HCT116 (cell line): Measurements from ENCODE around the gene GSKIP. TPM values are rescaled to one million over a fixed set of nuclear protein-coding genes. Genes with fewer than 3 reads are reported as not detected.

Experiments used
- ATAC-seq: fragments of 200-7000 bp; cut with Tn5 transposase; 2 replicates; pipeline ENCODE4 v1.9.1; 2020; ENCODE audit warnings: mild to moderate bottlenecking, moderate library complexity
- BruUV-seq: library from RNA; stranded (reverse); fragments of 400-500 nt; replicated peaks from 2 replicates; lab custom pipeline; 2021; lab: Mats Ljungman, UMichigan
- CTCF ChIA-PET: fragments of 300-600 bp; sonication (Branson Sonifier 250); formaldehyde crosslinking; loops from one replicate; lab custom pipeline; 2021; ENCODE audit warnings: antibody characterized with exemption; lab: Charles Lee
- POLR2A ChIA-PET: fragments of 300-600, 350-600 bp; sonication (Branson Sonifier 250); formaldehyde crosslinking; loops from one replicate; lab custom pipeline; 2021; ENCODE audit warnings: antibody characterized with exemption; lab: Charles Lee
- RAD21 ChIA-PET, 2 experiments: fragments of 300-600 bp; sonication (Branson Sonifier 250); formaldehyde crosslinking; loops; one replicate each; lab custom pipeline; 2023; ENCODE audit warnings: low total read pairs in 2 of 2; ENCODE audit not compliant: uncharacterized antibody in 2 of 2, unreplicated experiment in 2 of 2, low non-redundant PET in 1 of 2; lab: Charles Lee
- DNase-seq: peaks from one replicate; pipeline ENCODE4 v3.0.0-alpha.2; 2010; ENCODE audit warnings: low read depth, low spot score
- H2AFZ ChIP-seq: fragments of 200-600 bp; shearing (Covaris generic), sonication (generic); 2 replicates; pipeline ENCODE4 v1.6.1; 2017; ENCODE audit warnings: low read depth, mixed run types, mixed read lengths, antibody characterized with exemption, low read length; ENCODE audit not compliant: poor library complexity, severe bottlenecking
- H3K27ac ChIP-seq: 2 replicates; pipeline ENCODE4 v1.5.1; 2012; ENCODE audit warnings: low read depth, low read length
- H3K27me3 ChIP-seq: fragments of 200-600 bp; sonication (generic); 2 replicates; pipeline ENCODE4 v1.6.1; 2016; ENCODE audit warnings: mixed run types, low read length, mixed read lengths; ENCODE audit not compliant: insufficient read depth
- H3K36me3 ChIP-seq, 2 experiments: fragments of 200-500 bp in 1 of 2; fragments of 200-600 bp in 1 of 2; sonication (Bioruptor generic) in 1 of 2; sonication (generic) in 1 of 2; 2 replicates each; pipeline versions ENCODE4 v1.5.1 to v1.6.1; 2014 to 2016; ENCODE audit warnings: low read length in 2 of 2, inconsistent platforms in 1 of 2, mixed read lengths in 1 of 2, mixed run types in 1 of 2; ENCODE audit not compliant: insufficient read depth in 2 of 2, control insufficient read depth in 1 of 2
- H3K4me1 ChIP-seq, 2 experiments: fragments of 200-600 bp in 1 of 2; sonication (generic) in 1 of 2; 2 replicates each; pipeline versions ENCODE4 v1.5.1 to v1.6.1; 2012 to 2017; ENCODE audit warnings: low read length in 2 of 2, inconsistent platforms in 1 of 2, mild to moderate bottlenecking in 1 of 2, mixed read lengths in 1 of 2, mixed run types in 1 of 2, moderate library complexity in 1 of 2; ENCODE audit not compliant: insufficient read depth in 2 of 2, control insufficient read depth in 1 of 2
- H3K4me2 ChIP-seq: fragments of 200-600 bp; sonication (generic); 2 replicates; pipeline ENCODE4 v1.6.1; 2017; ENCODE audit warnings: mixed run types, low read length, mixed read lengths
- H3K4me3 ChIP-seq, 2 experiments: fragments of 200-600 bp in 1 of 2; sonication (generic) in 1 of 2; replicated peaks in 1 of 2; 2 replicates each; pipeline ENCODE4 v1.5.1; 2011 to 2016; ENCODE audit warnings: low read length in 2 of 2, control low read depth in 1 of 2, low read depth in 1 of 2, mild to moderate bottlenecking in 1 of 2, mixed read lengths in 1 of 2, mixed run types in 1 of 2
- H3K79me2 ChIP-seq: fragments of 200-600 bp; sonication (generic); 2 replicates; pipeline ENCODE4 v1.6.1; 2017; ENCODE audit warnings: mild to moderate bottlenecking, mixed run types, low read length, moderate library complexity, mixed read lengths; ENCODE audit not compliant: insufficient read depth
- H3K9ac ChIP-seq: fragments of 200-600 bp; sonication (generic); 2 replicates; pipeline ENCODE4 v1.6.1; 2016; ENCODE audit warnings: low read length, mixed read lengths
- H3K9me2 ChIP-seq: fragments of 200-600 bp; sonication (generic), shearing (Covaris generic); 2 replicates; pipeline ENCODE4 v1.6.1; 2017; ENCODE audit warnings: mixed run types, mild to moderate bottlenecking, moderate library complexity; ENCODE audit not compliant: insufficient read depth
- H3K9me3 ChIP-seq, 2 experiments: fragments of 200-500 bp in 1 of 2; fragments of 200-600 bp in 1 of 2; sonication (Bioruptor generic) in 1 of 2; sonication (generic) in 1 of 2; 2 replicates each; pipeline ENCODE4 v1.6.1; 2014 to 2017; ENCODE audit warnings: low read length in 2 of 2, mixed read lengths in 2 of 2, inconsistent platforms in 1 of 2, low read depth in 1 of 2, mild to moderate bottlenecking in 1 of 2, mixed run types in 1 of 2, moderate library complexity in 1 of 2; ENCODE audit not compliant: control insufficient read depth in 1 of 2, insufficient read depth in 1 of 2
- H4K20me1 ChIP-seq: fragments of 200-600 bp; sonication (generic), shearing (Covaris generic); 2 replicates; pipeline ENCODE4 v1.6.1; 2017; ENCODE audit warnings: mixed run types, mild to moderate bottlenecking, moderate library complexity; ENCODE audit not compliant: insufficient read depth
- CBX3 ChIP-seq: IDR thresholded peaks from 2 replicates; pipeline ENCODE4 v1.6.1; 2012; ENCODE audit warnings: low read depth
- CEBPB ChIP-seq: IDR thresholded peaks from 2 replicates; pipeline ENCODE4 v1.6.1; 2012; ENCODE audit warnings: low read depth
- ELF1 ChIP-seq: IDR thresholded peaks from 2 replicates; pipeline ENCODE4 v1.6.1; 2012; ENCODE audit warnings: low read depth, borderline replicate concordance
- EZH2 ChIP-seq: fragments of 200-600 bp; sonication (generic); IDR thresholded peaks from 2 replicates; pipeline ENCODE4 v1.6.1; 2017; ENCODE audit warnings: antibody characterized with exemption, mixed run types
- EZH2phosphoT487 ChIP-seq: fragments of 200-600 bp; IDR thresholded peaks from 2 replicates; pipeline ENCODE4 v1.6.1; 2018; ENCODE audit warnings: antibody characterized with exemption, borderline replicate concordance
- FOSL1 ChIP-seq: IDR thresholded peaks from 2 replicates; pipeline ENCODE4 v1.6.1; 2012; ENCODE audit warnings: low read depth
- JUND ChIP-seq: IDR thresholded peaks from 2 replicates; pipeline ENCODE4 v1.6.1; 2012
- POLR2A ChIP-seq: IDR thresholded peaks from 2 replicates; pipeline ENCODE4 v1.7.0; 2011; ENCODE audit warnings: borderline replicate concordance; ENCODE audit not compliant: insufficient read depth, insufficient read length; ENCODE audit errors: extremely low read depth
- POLR2AphosphoS5 ChIP-seq: IDR thresholded peaks from 2 replicates; pipeline ENCODE4 v1.6.1; 2011; ENCODE audit warnings: mild to moderate bottlenecking, low read depth, low read length, moderate library complexity
- RAD21 ChIP-seq: IDR thresholded peaks from 2 replicates; pipeline ENCODE4 v1.6.1; 2012; ENCODE audit warnings: low read depth, mild to moderate bottlenecking
- SIN3A ChIP-seq: IDR thresholded peaks from 2 replicates; pipeline ENCODE4 v1.6.1; 2012; ENCODE audit warnings: low read depth
- SP1 ChIP-seq: IDR thresholded peaks from 2 replicates; pipeline ENCODE4 v1.6.1; 2012; ENCODE audit warnings: low read depth
- YY1 ChIP-seq: IDR thresholded peaks from 2 replicates; pipeline ENCODE4 v1.6.1; 2011; ENCODE audit warnings: low read length, low read depth, moderate library complexity, mild to moderate bottlenecking; ENCODE audit not compliant: insufficient replicate concordance; ENCODE audit errors: extremely low read depth
- ZFX ChIP-seq: fragments of 450-650 bp; IDR thresholded peaks from 2 replicates; pipeline ENCODE4 v1.6.1; 2017
- ZNF274 ChIP-seq: fragments of 200-500 bp; sonication (Bioruptor generic); IDR thresholded peaks from 2 replicates; pipeline ENCODE4 v1.6.1; 2014; ENCODE audit warnings: mild to moderate bottlenecking, low read depth, low read length, inconsistent platforms
- intact Hi-C: fragments of 100-400 bp; cut with micrococcal nuclease; formaldehyde crosslinking; loops from 2 replicates; pipeline ENCODE4 v1.10.0; 2022
- total RNA-seq: library from RNA; stranded (reverse); gene quantifications from one replicate; pipeline ENCODE4 v1.2.1, GENCODE V29; 2021; ENCODE audit not compliant: unreplicated experiment
- TF ChIP-seq, protein P1 (sequence below): IDR thresholded peaks from 2 replicates; pipeline ENCODE4 v1.6.1; 2012
- TF ChIP-seq, protein P2 (sequence below): IDR thresholded peaks from 2 replicates; pipeline ENCODE4 v1.6.1; 2012
- TF ChIP-seq, protein P3 (sequence below), 3 experiments: fragments of 200-600 bp in 1 of 3; sonication (generic) in 1 of 3; IDR thresholded peaks in 2 of 3; conservative IDR thresholded peaks in 1 of 3; 2 replicates each; pipeline ENCODE4 v1.5.1; 2012 to 2017; ENCODE audit warnings: low read depth in 2 of 3, low read length in 2 of 3, antibody characterized with exemption in 1 of 3, borderline replicate concordance in 1 of 3, control low read depth in 1 of 3, mild to moderate bottlenecking in 1 of 3, mixed read lengths in 1 of 3, mixed run types in 1 of 3, moderate library complexity in 1 of 3; ENCODE audit not compliant: insufficient read depth in 1 of 3
- TF ChIP-seq, protein P4 (sequence below): IDR thresholded peaks from 2 replicates; pipeline ENCODE4 v1.6.1; 2011; ENCODE audit warnings: mild to moderate bottlenecking, low read length, moderate library complexity; ENCODE audit not compliant: insufficient replicate concordance; ENCODE audit errors: extremely low read depth

GSKIP gene
- total RNA-seq, 1 experiment from 2014 or later = 21.7 TPM

DNA sequence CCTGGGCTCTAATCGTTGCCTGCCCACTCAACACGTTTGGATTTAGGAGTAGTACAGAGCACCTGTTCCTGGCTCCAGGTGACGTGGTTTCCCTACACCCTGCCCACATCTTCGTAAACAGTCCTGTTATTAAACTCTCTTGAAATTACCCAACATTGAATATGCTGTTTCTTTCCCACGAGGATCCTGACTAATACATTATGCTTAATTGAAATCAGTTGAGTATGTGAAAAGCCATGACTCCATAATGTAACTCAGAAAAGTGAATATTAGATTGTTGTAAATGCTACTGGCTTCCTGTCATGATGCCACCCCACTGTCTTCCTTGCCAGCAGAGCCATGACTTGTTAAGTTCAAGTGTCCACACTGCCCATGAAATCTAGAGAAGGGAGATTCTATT, 50.2 kb downstream of the GSKIP start:
- intact Hi-C loops = no loop called here
- ChIA-PET CTCF (no interaction called here), RAD21 (no interaction called here), POLR2A (no interaction called here)
- Histone ChIP-seq H4K20me1 (no peaks in the 10 kb centered on the region), H3K79me2 (no peaks in the 10 kb centered on the region), H3K36me3 (no peaks in the 10 kb centered on the region), H3K4me3 (no peak overlapping the region), H3K4me1 (peaks cover 0 to 19% of the 10 kb centered on the region in 2 experiments; a peak in 2 of 4 replicates), H3K9me3 (no peaks in the 10 kb centered on the region), H3K4me2 (no peak overlapping the region), H3K9me2 (no peaks in the 10 kb centered on the region), H3K27ac (no peak overlapping the region), H2AFZ (no peak overlapping the region), H3K9ac (no peak overlapping the region), H3K27me3 (no peaks in the 10 kb centered on the region)
- no peak for ATAC-seq
- DNase-seq = no peak
- BruUV-seq = no TSS peak
- TF ChIP-seq, protein P1, sequence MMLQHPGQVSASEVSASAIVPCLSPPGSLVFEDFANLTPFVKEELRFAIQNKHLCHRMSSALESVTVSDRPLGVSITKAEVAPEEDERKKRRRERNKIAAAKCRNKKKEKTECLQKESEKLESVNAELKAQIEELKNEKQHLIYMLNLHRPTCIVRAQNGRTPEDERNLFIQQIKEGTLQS = no peak
- no peak for TF ChIP-seq FOSL1
- no peak for TF ChIP-seq ELF1
- no peak for TF ChIP-seq CEBPB
- TF ChIP-seq SIN3A = no peak
- TF ChIP-seq, protein P2, sequence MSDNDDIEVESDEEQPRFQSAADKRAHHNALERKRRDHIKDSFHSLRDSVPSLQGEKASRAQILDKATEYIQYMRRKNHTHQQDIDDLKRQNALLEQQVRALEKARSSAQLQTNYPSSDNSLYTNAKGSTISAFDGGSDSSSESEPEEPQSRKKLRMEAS = no peak
- TF ChIP-seq, protein P3, sequence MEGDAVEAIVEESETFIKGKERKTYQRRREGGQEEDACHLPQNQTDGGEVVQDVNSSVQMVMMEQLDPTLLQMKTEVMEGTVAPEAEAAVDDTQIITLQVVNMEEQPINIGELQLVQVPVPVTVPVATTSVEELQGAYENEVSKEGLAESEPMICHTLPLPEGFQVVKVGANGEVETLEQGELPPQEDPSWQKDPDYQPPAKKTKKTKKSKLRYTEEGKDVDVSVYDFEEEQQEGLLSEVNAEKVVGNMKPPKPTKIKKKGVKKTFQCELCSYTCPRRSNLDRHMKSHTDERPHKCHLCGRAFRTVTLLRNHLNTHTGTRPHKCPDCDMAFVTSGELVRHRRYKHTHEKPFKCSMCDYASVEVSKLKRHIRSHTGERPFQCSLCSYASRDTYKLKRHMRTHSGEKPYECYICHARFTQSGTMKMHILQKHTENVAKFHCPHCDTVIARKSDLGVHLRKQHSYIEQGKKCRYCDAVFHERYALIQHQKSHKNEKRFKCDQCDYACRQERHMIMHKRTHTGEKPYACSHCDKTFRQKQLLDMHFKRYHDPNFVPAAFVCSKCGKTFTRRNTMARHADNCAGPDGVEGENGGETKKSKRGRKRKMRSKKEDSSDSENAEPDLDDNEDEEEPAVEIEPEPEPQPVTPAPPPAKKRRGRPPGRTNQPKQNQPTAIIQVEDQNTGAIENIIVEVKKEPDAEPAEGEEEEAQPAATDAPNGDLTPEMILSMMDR (IDR thresholded peaks at IDR 0.05 in 2 of 3, conservative IDR thresholded peaks at IDR 0.05 in 1 of 3; ENCODE audit: borderline replicate concordance in 1 of 3, insufficient read depth in 1 of 3, low read depth in 2 of 3, low read length in 2 of 3) = no peak
- TF ChIP-seq POLR2AphosphoS5 = no peak
- TF ChIP-seq CBX3 = no peak
- TF ChIP-seq EZH2 = no peak
- no peak for TF ChIP-seq RAD21
- no peak for TF ChIP-seq POLR2A
- no peak for TF ChIP-seq EZH2phosphoT487
- no peak for TF ChIP-seq SP1
- TF ChIP-seq JUND = no peak
- no peak for TF ChIP-seq ZNF274
- TF ChIP-seq, protein P4, sequence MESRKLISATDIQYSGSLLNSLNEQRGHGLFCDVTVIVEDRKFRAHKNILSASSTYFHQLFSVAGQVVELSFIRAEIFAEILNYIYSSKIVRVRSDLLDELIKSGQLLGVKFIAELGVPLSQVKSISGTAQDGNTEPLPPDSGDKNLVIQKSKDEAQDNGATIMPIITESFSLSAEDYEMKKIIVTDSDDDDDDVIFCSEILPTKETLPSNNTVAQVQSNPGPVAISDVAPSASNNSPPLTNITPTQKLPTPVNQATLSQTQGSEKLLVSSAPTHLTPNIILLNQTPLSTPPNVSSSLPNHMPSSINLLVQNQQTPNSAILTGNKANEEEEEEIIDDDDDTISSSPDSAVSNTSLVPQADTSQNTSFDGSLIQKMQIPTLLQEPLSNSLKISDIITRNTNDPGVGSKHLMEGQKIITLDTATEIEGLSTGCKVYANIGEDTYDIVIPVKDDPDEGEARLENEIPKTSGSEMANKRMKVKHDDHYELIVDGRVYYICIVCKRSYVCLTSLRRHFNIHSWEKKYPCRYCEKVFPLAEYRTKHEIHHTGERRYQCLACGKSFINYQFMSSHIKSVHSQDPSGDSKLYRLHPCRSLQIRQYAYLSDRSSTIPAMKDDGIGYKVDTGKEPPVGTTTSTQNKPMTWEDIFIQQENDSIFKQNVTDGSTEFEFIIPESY = no peak
- no peak for TF ChIP-seq YY1
- TF ChIP-seq ZFX = no peak
